CD4-positive, alpha-beta T cell (primary cell): ENCODE measurements around the gene APP. TPM values are rescaled to one million over a fixed set of nuclear protein-coding genes. Genes with fewer than 3 reads are reported as not detected.

Source experiments
- ATAC-seq: fragments of 200-7000 bp; cut with Tn5 transposase; one replicate; pipeline ENCODE4 v1.10.0; 2022; ENCODE audit warnings: mild to moderate bottlenecking; ENCODE audit not compliant: poor library complexity
- CTCF ChIA-PET: fragments of 350-600 bp; sonication (Branson Sonifier 250); formaldehyde crosslinking; loops from one replicate; lab custom pipeline; 2021; ENCODE audit warnings: antibody characterized with exemption, inconsistent platforms; lab: Charles Lee
- POLR2A ChIA-PET: fragments of 350-600 bp; sonication (Branson Sonifier 250); formaldehyde crosslinking; loops from one replicate; lab custom pipeline; 2021; ENCODE audit warnings: antibody characterized with exemption, inconsistent platforms; lab: Charles Lee
- DNase-seq, 14 experiments: peaks; one replicate each; pipeline ENCODE4 v3.0.0-alpha.2; 2013 to 2020; ENCODE audit warnings: mixed read lengths in 2 of 14
- H3K27ac ChIP-seq, 2 donors: one replicate each; pipeline versions ENCODE4 v1.5.1 to v1.7.0; 2013; ENCODE audit warnings: low read length in 2 of 2, low read depth in 1 of 2, mild to moderate bottlenecking in 1 of 2
- H3K27me3 ChIP-seq, 2 experiments: 1 replicate in 1 of 2; 2 replicates in 1 of 2; pipeline versions ENCODE4 v1.6.1 to v1.7.0; 2013; ENCODE audit warnings: low read length in 2 of 2, control low read depth in 1 of 2, mild to moderate bottlenecking in 1 of 2, moderate library complexity in 1 of 2; ENCODE audit not compliant: insufficient read depth in 2 of 2, control insufficient read depth in 1 of 2
- H3K36me3 ChIP-seq: one replicate; pipeline ENCODE4 v1.6.1; 2013; ENCODE audit warnings: low read length, control low read depth; ENCODE audit not compliant: insufficient read depth
- H3K4me1 ChIP-seq: one replicate; pipeline ENCODE4 v1.6.1; 2013; ENCODE audit warnings: low read length, control low read depth; ENCODE audit not compliant: insufficient read depth
- H3K4me3 ChIP-seq: one replicate; pipeline ENCODE4 v1.5.1; 2013; ENCODE audit warnings: mild to moderate bottlenecking, low read length, moderate library complexity
- H3K9me3 ChIP-seq, 2 experiments: 1 replicate in 1 of 2; 2 replicates in 1 of 2; pipeline versions ENCODE4 v1.6.1 to v1.7.0; 2013; ENCODE audit warnings: low read length in 2 of 2, mild to moderate bottlenecking in 2 of 2, control low read depth in 1 of 2, moderate library complexity in 1 of 2; ENCODE audit not compliant: control insufficient read depth in 1 of 2, insufficient read depth in 1 of 2
- H3K27ac Mint-ChIP-seq: one replicate; pipeline ENCODE4 v1.8.0; 2020; ENCODE audit warnings: mixed read lengths
- H3K27me3 Mint-ChIP-seq: one replicate; pipeline ENCODE4 v1.8.0; 2021; ENCODE audit warnings: mixed read lengths
- H3K36me3 Mint-ChIP-seq: one replicate; pipeline ENCODE4 v1.8.0; 2021; ENCODE audit warnings: low read depth, mixed read lengths
- H3K4me1 Mint-ChIP-seq: one replicate; pipeline ENCODE4 v1.8.0; 2021; ENCODE audit warnings: low read depth, mixed read lengths
- H3K4me3 Mint-ChIP-seq: one replicate; pipeline ENCODE4 v1.8.0; 2020; ENCODE audit warnings: mild to moderate bottlenecking, mixed read lengths
- H3K9me3 Mint-ChIP-seq: one replicate; pipeline ENCODE4 v1.8.0; 2020; ENCODE audit warnings: mixed read lengths
- intact Hi-C, 2 experiments: fragments of 100-400 bp; cut with DNase I in 1 of 2; cut with micrococcal nuclease in 1 of 2; formaldehyde crosslinking; loops; one replicate each; pipeline versions ENCODE4 v1.15.1 to v1.9.0; 2023 to 2025; cut with DNase I, micrococcal nuclease
- total RNA-seq, 174 experiments: library from RNA in 2 of 174; stranded (reverse) in 2 of 174; gene quantifications; one replicate each; pipeline ENCODE4 v1.2.3 and lab custom pipeline; 2021 to 2026
- TF ChIP-seq, protein P1 (sequence below): fragments of 200-600 bp; IDR thresholded peaks from one replicate; pipeline ENCODE4 v1.8.0; 2022; ENCODE audit warnings: antibody characterized with exemption, mild to moderate bottlenecking

APP gene
- total RNA-seq, 2 experiments from 2014 or later: 43.6 to 44.4 TPM

DNA sequence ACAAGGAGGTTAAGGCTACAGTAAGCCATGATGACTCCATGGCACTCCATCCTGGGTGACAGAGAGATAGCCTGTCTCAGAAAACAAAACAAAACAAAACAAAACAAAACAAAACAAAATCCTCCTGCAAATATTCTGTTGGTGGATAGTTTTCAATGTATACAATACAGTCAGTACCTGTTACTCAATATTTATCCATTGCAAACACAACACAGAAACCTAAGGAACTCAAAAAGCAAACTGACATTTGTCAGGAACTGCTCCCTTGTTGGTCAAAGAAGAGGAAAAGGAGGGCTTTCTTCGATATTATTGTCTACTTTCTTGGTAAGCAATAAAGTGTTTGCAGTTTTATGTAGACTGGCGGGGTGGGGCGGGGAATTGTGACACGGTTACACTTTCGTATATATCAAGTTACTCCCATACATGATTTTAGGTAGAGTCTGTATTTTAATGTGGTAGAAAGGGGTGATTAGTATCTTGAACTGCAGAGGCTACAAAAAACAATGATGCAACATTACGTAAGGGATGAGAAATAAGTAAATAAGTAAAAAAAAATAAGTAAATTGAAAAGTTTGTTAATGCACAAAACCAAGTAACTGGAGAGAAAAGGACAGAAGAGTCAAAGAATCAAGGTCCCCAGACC, 31.8 kb downstream of the APP start:
- H3K4me1 Mint-ChIP-seq: peaks cover 32% of the 10 kb centered on the region
- Histone ChIP-seq H3K4me3 (no peak overlapping the region), H3K27me3 (no peaks in the 10 kb centered on the region), H3K36me3 (no peaks in the 10 kb centered on the region), H3K4me1 (peaks cover 5% of the 10 kb centered on the region), H3K27ac (no peak overlapping the region), H3K9me3 (no peaks in the 10 kb centered on the region)
- ATAC-seq (no peak), DNase-seq (no peak)
- no peak overlapping the region for H3K4me3 Mint-ChIP-seq
- H3K9me3 Mint-ChIP-seq: no peaks in the 10 kb centered on the region
- no peaks in the 10 kb centered on the region for H3K36me3 Mint-ChIP-seq
- ChIA-PET POLR2A (no interaction called here), CTCF (no interaction called here)
- H3K27ac Mint-ChIP-seq: no peak overlapping the region
- no peaks in the 10 kb centered on the region for H3K27me3 Mint-ChIP-seq
- intact Hi-C loops: no loop called here
- TF ChIP-seq, protein P1, sequence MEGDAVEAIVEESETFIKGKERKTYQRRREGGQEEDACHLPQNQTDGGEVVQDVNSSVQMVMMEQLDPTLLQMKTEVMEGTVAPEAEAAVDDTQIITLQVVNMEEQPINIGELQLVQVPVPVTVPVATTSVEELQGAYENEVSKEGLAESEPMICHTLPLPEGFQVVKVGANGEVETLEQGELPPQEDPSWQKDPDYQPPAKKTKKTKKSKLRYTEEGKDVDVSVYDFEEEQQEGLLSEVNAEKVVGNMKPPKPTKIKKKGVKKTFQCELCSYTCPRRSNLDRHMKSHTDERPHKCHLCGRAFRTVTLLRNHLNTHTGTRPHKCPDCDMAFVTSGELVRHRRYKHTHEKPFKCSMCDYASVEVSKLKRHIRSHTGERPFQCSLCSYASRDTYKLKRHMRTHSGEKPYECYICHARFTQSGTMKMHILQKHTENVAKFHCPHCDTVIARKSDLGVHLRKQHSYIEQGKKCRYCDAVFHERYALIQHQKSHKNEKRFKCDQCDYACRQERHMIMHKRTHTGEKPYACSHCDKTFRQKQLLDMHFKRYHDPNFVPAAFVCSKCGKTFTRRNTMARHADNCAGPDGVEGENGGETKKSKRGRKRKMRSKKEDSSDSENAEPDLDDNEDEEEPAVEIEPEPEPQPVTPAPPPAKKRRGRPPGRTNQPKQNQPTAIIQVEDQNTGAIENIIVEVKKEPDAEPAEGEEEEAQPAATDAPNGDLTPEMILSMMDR: no peak

DNA sequence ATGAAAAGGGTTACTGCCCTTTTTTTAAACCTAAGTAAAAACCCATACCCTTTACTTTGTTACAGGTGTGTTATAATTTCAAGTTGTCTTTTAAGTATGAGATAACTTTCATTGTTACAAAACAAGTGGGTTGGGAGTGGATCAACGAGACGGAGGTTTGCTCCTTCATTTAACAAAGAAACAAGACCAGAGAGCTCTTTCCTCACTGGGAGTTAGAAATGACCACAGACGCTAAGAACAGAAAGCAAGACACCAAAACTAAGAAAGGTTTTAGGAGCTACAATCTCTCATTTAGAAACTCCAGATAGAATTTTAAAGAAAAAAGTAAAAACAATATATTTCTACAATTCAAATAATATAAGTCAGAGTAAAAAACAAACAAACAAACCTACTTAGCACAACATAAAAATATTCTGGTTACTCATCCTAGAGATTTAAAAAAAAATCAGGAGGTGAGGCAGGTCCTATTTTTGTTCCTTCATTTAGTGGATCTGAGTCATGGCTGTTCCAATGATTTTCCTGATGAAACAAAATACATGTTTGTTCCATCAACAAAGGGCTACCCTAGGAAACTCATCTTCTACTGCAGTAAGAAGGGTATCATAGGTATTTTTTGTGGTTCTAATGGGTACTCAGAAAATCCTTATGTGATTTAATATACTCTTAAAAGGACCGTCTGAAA, 33.0 kb downstream of the APP start:
- Histone ChIP-seq H3K27me3 (no peaks in the 10 kb centered on the region), H3K4me3 (no peak overlapping the region), H3K36me3 (no peaks in the 10 kb centered on the region), H3K4me1 (peaks cover 5% of the 10 kb centered on the region), H3K27ac (no peak overlapping the region), H3K9me3 (no peaks in the 10 kb centered on the region)
- Mint-ChIP-seq H3K36me3 (no peaks in the 10 kb centered on the region), H3K4me3 (no peak overlapping the region), H3K4me1 (peaks cover 33% of the 10 kb centered on the region), H3K27me3 (no peaks in the 10 kb centered on the region), H3K27ac (no peak overlapping the region), H3K9me3 (no peaks in the 10 kb centered on the region)
- ATAC-seq: no peak
- TF ChIP-seq, protein P1: no peak
- ChIA-PET POLR2A (no interaction called here), CTCF (interaction anchor here (0.9 kb wide), 1 partner anchor 531 kb away, joined by 3 read pairs; no protein-coding TSS in a partner anchor)
- no peak for DNase-seq
- intact Hi-C loops: no loop called here

GRCh38 chr21:26136671-26137070, 33.9 kb downstream of the APP start:
- ChIA-PET POLR2A (no interaction called here), CTCF (no interaction called here)
- no peaks in the 10 kb centered on the region for H3K9me3 Mint-ChIP-seq
- no peaks in the 10 kb centered on the region for H3K36me3 ChIP-seq
- intact Hi-C loops: no loop called here
- no peaks in the 10 kb centered on the region for H3K27me3 ChIP-seq
- ATAC-seq: peak; percentile 41
- TF ChIP-seq, protein P1: no peak
- no peak overlapping the region for H3K27ac ChIP-seq
- H3K4me1 ChIP-seq: peaks cover 5% of the 10 kb centered on the region
- H3K4me3 ChIP-seq: no peak overlapping the region
- H3K36me3 Mint-ChIP-seq: no peaks in the 10 kb centered on the region
- H3K4me3 Mint-ChIP-seq: peak overlapping the region; percentile 20
- no peaks in the 10 kb centered on the region for H3K9me3 ChIP-seq
- H3K27ac Mint-ChIP-seq: no peak overlapping the region
- H3K4me1 Mint-ChIP-seq: peaks cover 37% of the 10 kb centered on the region
- no peak for DNase-seq
- H3K27me3 Mint-ChIP-seq: no peaks in the 10 kb centered on the region
